ENCODE measurements around the gene DRAM1. TPM values are rescaled to one million over a fixed set of nuclear protein-coding genes. Genes with fewer than 3 reads are reported as not detected.
"Not testable (repeated sequence)": the region's sequence is repeated elsewhere in the genome, so short reads cannot be mapped to it uniquely, and the experiment has no call there.

The DRAM1 gene
- total RNA-seq, 1 experiment from 2014 or later, result 12.4 TPM

DNA sequence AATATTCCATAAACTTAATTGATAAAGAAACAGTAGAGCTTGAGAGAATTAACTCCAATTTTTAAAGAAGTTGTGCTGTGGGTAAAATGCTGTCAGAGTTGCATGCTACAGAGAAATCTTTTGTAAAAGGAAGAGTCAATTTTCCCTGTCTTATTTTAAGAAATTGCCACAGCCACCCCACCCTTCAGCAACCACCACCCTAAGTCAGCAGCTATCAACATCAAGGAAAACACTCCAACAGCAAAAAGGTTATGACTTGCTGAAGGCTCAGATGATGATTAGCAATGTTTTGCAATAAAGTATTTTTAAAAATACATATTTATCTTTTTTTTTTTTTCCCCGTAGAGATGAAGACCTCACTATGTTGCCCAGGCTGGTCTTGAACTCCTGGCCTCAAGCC lies 6.5 kb upstream of the DRAM1 start:
- no peaks in the 10 kb centered on the region for H3K9me3 ChIP-seq (replicated peaks)
- no peak overlapping the region for H3K4me3 ChIP-seq
- H3K36me3 ChIP-seq, result no peaks in the 10 kb centered on the region
- no peak overlapping the region for H3K27ac ChIP-seq
- H3K27me3 ChIP-seq (replicated peaks), result no peaks in the 10 kb centered on the region
- H3K4me1 ChIP-seq (replicated peaks), result peaks cover 8% of the 10 kb centered on the region
- no peak for DNase-seq (ENCODE audit: low read depth in 1 of 2, low spot score in 2 of 2)

DNA sequence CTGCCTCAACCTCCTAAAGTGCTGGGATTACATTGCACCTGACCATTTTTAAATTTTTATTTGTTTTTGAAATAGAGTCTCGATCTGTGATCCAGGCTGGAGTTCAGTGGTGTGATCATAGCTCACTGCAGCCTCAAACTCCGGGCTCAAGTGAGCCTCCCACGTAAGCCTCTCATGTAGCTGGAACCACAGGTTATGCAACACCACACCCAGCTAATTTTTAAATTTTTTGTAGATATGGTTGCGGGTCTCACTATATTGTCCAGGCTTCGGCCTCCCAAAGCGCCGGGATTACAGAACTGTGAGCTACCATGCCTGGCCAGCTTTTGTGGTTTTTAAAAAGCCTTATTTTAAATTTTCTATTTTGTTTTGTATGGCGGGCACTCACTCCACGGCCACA lies 2.2 kb upstream of the DRAM1 start:
- no peak for DNase-seq (ENCODE audit: low read depth in 1 of 2, low spot score in 2 of 2)
- H3K9me3 ChIP-seq (replicated peaks), result no peaks in the 10 kb centered on the region
- H3K4me1 ChIP-seq (replicated peaks), result peaks cover 21% of the 10 kb centered on the region
- no peak overlapping the region for H3K4me3 ChIP-seq
- peaks cover 9% of the 10 kb centered on the region for H3K36me3 ChIP-seq
- H3K27ac ChIP-seq, result peak overlapping the region; percentile 99
- no peaks in the 10 kb centered on the region for H3K27me3 ChIP-seq (replicated peaks)

DNA sequence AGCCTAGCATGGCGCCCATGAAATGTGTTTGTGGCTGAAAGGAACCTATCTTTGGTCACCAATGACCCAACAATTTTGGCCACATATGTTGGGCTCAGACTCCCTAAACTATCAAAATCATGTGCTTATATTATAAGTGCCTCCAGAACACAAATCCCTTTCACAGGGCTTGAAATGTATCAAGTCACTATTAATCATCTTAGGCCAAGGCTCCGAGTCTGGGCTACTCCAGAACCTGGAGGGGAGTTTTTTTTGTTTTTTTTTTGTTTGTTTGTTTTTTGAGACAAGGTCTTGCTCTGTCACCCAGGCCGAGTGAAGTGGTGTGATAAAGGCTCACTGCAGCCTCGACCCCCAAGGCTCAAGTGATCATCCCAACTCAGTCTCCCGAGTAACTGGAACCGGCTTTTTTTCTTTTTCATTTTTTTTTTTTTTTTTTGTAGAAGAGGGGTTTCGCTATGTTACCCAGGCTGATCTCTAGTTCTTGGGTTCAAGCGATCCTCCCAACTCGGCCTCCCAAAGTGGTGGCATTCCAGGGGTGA lies 989 bp upstream of the DRAM1 start:
- peaks cover 13% of the 10 kb centered on the region for H3K36me3 ChIP-seq
- DNase-seq (ENCODE audit: low read depth in 1 of 2, low spot score in 2 of 2), result peak in 1 of 2 experiments; percentile 53
- no peaks in the 10 kb centered on the region for H3K27me3 ChIP-seq (replicated peaks)
- peaks cover 21% of the 10 kb centered on the region for H3K4me1 ChIP-seq (replicated peaks)
- H3K27ac ChIP-seq, result peak overlapping the region; percentile 99
- peak overlapping the region; percentile 90 for H3K4me3 ChIP-seq
- no peaks in the 10 kb centered on the region for H3K9me3 ChIP-seq (replicated peaks)

DNA sequence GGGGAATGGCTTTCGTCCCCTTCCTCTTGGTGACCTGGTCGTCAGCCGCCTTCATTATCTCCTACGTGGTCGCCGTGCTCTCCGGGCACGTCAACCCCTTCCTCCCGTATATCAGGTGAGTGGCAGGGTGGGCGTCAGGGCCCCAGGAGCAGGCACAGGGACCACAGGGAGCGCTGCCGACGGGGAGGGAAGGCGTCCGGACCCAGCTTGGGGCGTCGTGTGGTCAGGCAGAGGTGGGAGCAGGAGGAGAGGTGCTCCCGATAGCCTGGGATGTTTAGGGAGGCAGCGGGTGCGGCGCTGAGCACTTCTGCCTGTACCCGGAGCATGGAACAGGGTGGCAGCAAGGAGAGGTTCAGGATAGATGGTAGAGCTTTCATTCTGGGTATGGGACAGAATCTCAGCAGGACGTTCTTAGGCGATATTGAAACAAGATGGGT lies 444 bp downstream of the DRAM1 start:
- Histone ChIP-seq H3K4me1 (replicated peaks) (peaks cover 21% of the 10 kb centered on the region), H3K4me3 (peak overlapping the region; percentile 90), H3K36me3 (peaks cover 13% of the 10 kb centered on the region), H3K9me3 (replicated peaks) (no peaks in the 10 kb centered on the region), H3K27me3 (replicated peaks) (no peaks in the 10 kb centered on the region), H3K27ac (peak overlapping the region; percentile 99)
- peak in 1 of 2 experiments; percentile 55 for DNase-seq (ENCODE audit: low read depth in 1 of 2, low spot score in 2 of 2)

DNA sequence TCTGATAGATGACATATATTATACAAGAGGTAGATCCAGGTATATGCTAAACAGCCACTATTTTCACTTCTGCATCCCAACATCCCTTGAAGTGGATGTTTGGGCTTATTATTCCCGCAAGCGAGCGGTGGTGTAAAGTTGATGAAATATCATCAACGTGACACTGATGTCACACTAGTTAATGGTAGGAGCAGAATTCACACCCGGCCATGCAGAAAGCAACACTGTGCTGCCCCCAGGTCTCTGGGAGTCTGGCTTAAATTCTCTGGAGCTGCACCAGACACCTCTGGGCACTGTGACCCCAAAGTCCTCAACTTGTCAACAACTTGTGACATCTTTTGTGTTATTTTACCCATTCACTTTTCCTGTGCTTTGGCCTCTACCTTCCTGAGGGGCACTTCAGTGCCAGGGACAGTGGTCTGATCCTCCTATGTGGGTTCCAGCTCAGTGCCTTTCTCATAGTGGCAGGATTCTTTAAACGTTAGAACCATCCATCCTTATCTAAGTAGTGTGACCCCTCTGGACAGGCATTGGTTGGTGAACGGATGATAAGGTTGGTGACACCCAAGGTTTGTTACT lies 952 bp downstream of the DRAM1 start:
- peak overlapping the region; percentile 99 for H3K27ac ChIP-seq
- DNase-seq (ENCODE audit: low read depth in 1 of 2, low spot score in 2 of 2), result no peak
- peaks cover 13% of the 10 kb centered on the region for H3K36me3 ChIP-seq
- H3K27me3 ChIP-seq (replicated peaks), result no peaks in the 10 kb centered on the region
- no peaks in the 10 kb centered on the region for H3K9me3 ChIP-seq (replicated peaks)
- H3K4me1 ChIP-seq (replicated peaks), result peaks cover 21% of the 10 kb centered on the region
- H3K4me3 ChIP-seq, result peak overlapping the region; percentile 90

DNA sequence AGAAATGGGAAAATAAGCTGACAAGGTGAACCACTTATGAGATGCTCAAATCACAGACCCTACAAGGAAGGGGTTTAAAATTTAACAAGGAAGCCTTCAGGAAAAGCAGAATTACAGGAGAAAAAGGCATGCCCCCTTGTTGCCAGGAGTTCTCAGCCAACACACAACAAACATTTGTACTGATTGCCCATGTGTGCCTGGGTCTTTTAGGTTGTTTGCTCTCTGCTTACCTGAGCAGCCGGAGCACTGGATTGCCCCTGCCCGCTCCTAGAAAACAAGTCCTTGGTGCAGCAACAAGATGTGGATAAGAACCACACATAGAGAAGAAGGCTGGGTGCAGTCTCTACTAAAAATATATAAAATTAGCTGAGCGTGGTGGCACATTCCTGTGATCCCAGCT lies 3.4 kb downstream of the DRAM1 start:
- peaks cover 15% of the 10 kb centered on the region for H3K4me1 ChIP-seq (replicated peaks)
- peaks cover 13% of the 10 kb centered on the region for H3K36me3 ChIP-seq
- DNase-seq (ENCODE audit: low read depth in 1 of 2, low spot score in 2 of 2), result no peak
- no peak overlapping the region for H3K4me3 ChIP-seq
- H3K9me3 ChIP-seq (replicated peaks), result no peaks in the 10 kb centered on the region
- H3K27me3 ChIP-seq (replicated peaks), result no peaks in the 10 kb centered on the region
- no peak overlapping the region for H3K27ac ChIP-seq

DNA sequence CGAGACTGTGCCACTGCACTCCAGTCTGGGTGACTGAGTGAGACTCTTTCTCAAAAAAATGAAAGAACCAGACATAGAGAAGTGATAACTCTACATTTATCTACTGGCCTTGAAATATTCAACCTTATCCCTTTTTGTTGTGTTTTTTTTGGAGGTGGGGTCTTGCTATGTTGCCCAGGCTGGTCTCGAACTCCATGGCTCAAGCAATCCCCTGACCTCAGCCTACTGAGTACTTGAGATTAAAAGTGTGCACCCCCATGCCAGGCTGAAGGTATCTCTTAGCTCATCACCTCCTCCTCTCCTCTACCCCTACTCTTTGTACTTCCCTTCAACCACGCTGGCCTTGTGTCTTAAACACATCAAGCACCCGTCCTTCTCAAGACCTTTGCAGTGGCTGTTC lies 3.8 kb downstream of the DRAM1 start:
- H3K4me1 ChIP-seq (replicated peaks), result peaks cover 10% of the 10 kb centered on the region
- H3K4me3 ChIP-seq, result no peak overlapping the region
- no peaks in the 10 kb centered on the region for H3K27me3 ChIP-seq (replicated peaks)
- peaks cover 13% of the 10 kb centered on the region for H3K36me3 ChIP-seq
- H3K9me3 ChIP-seq (replicated peaks), result no peaks in the 10 kb centered on the region
- no peak overlapping the region for H3K27ac ChIP-seq
- no peak for DNase-seq (ENCODE audit: low read depth in 1 of 2, low spot score in 2 of 2)

DNA sequence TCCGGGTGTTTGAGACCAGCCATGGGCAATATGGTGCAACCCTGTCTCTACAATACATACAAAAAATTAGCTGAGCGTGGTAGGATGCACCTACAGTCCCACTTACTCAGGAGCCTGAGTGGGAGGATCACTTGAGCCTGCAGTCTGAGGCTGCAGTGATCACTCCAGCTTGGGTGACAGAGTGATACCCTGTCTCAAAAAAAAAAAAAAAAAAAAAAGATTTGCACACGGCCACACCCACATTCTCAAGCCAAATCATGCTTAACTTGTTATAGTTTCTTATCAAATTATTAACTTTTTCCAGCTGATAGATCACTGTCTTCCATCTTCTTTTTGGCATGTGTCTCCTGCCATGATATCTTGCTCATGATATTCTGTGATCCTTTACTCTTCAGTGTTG lies 6.8 kb downstream of the DRAM1 start:
- no peaks in the 10 kb centered on the region for H3K27me3 ChIP-seq (replicated peaks)
- peaks cover 4% of the 10 kb centered on the region; the same call in 1 of the 2 replicates for H3K4me1 ChIP-seq (replicated peaks)
- no peak for DNase-seq (ENCODE audit: low read depth in 1 of 2, low spot score in 2 of 2)
- no peak overlapping the region for H3K4me3 ChIP-seq
- H3K9me3 ChIP-seq (replicated peaks), result no peaks in the 10 kb centered on the region
- H3K36me3 ChIP-seq, result peaks cover 6% of the 10 kb centered on the region
- no peak overlapping the region for H3K27ac ChIP-seq

DNA sequence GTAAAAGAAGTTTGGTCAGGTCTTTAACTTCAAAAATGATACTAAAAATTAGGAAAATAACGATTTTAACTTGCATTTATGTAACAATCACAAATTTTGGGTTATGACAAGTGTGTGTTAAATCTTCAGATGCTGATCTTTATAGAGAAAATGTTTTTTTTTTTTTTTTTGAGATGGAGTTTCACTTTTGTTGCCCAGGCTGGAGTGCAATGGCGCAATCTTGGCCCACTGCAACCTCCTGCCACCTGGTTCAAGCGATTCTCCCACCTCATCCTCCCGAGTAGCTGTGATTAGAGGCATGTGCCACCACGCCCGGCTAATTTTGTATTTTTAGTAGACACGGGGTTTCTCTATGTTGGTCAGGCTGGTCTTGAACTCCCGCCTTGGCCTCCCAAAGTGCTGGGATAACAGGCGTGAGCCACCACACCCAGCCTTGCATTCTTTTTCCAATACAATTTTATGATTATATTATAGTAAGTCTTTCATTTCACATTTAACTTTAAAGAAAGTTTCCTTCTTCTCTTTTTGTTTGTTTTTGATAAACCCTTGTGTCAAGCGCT lies 7.5 kb downstream of the DRAM1 start:
- H3K9me3 ChIP-seq (replicated peaks); H3K4me3 ChIP-seq; DNase-seq (ENCODE audit: low read depth in 1 of 2, low spot score in 2 of 2); H3K27ac ChIP-seq; H3K27me3 ChIP-seq (replicated peaks); H3K4me1 ChIP-seq (replicated peaks): not testable (repeated sequence)
- peaks cover 10% of the 10 kb centered on the region for H3K36me3 ChIP-seq

DNA sequence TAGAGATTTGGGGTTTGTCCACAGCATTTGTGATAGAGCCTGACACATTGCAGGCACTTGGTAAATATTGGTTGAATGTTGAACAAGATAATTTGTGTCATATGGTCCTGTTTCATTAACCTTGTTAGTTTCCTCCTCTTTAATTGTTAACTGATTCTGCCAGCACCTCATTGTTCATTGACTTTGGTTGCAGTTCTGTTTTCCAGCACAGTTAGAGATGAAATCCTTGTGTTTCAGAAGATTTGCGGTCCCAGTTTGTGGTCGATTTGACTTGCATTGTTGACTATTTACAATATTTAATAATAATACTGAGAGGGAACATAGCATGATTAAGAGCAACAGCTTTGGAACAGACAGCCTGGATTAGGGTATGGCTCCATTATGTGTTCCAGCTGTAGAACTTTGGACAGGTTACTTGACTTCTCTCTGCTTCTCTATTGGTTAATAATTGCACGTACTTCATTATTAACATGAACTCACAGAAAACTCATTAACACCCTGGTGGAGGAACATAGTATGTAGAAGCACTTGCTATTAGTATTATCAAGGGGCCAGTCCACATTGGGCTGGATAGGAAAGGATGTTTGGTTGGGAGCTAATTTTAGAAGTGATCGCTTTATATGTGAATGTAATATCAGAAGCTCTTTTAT lies 8.7 kb downstream of the DRAM1 start:
- no peak overlapping the region for H3K4me3 ChIP-seq
- no peak for DNase-seq (ENCODE audit: low read depth in 1 of 2, low spot score in 2 of 2)

DNA sequence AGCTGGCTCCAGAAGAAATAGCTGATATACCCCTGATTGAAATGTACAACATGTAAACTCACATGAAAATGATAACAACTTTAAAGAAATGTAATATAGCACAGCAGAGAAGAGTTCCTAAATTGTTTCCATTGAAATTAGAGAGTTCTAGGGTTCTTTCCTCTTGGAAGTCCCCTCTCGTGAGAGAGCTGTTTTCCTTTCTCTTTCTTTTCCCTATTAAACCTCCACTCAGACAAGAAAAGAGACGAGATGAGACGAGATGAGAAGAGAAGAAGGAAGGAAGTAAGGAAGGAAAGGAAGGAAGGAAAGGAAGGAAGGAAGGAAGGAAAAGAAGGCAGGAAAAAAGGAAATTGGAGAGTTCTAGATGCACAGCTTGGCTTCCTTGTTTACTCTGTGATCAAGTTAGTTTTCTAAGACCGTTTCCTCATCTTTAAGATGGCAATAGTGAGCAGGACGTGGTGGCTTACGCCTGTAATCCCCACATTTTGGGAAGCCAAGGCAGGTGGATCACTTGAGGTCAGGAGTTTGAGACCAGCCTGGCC lies 11.9 kb downstream of the DRAM1 start:
- Histone ChIP-seq H3K27me3 (replicated peaks) (no peaks in the 10 kb centered on the region), H3K36me3 (peaks cover 6% of the 10 kb centered on the region; the same call in 1 of the 2 replicates), H3K27ac (0 out of 2 replicates have a peak overlapping the region, but pooled peaks have one; percentile 18), H3K4me3 (no peak overlapping the region), H3K9me3 (replicated peaks) (no peaks in the 10 kb centered on the region), H3K4me1 (replicated peaks) (peaks cover 44% of the 10 kb centered on the region)
- DNase-seq (ENCODE audit: low read depth in 1 of 2, low spot score in 2 of 2), result no peak

More for the DNA sequence above, 8.7 kb downstream of the DRAM1 start:
- Histone ChIP-seq H3K4me1 (replicated peaks) (peaks cover 18% of the 10 kb centered on the region), H3K36me3 (peaks cover 6% of the 10 kb centered on the region; the same call in 1 of the 2 replicates), H3K9me3 (replicated peaks) (no peaks in the 10 kb centered on the region), H3K27me3 (replicated peaks) (no peaks in the 10 kb centered on the region), H3K27ac (no peak overlapping the region)

DNA sequence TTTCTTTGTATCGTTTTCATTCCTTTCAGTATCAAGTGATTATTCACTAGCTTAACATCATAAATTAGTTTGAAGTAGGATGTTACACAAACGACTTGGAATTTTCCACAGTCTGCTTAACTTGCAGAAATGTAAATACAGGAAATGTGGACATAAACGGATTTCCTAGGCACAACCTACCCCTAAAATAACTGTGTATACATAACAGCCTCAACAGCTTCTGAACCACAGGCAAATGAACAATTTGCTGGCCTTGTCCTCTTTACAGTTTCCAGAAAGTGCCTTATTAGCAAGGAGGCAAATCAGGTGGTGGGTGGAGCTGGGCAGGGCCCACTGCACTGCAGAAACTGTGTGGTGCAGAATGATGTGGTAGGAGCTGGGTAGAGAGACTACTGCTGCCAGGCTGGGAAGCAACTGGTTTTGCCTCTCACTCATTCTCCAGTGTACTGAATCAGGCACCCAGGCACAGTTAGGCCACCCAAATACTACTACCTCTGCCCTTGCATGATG lies 14.1 kb downstream of the DRAM1 start:
- 0 out of 2 replicates have a peak, but pooled peaks cover 6% of the 10 kb centered on the region for H3K36me3 ChIP-seq
- H3K27ac ChIP-seq, result peak overlapping the region; percentile 81
- no peak overlapping the region for H3K4me3 ChIP-seq
- peak; percentile 58 to 80 for DNase-seq (ENCODE audit: low read depth in 1 of 2, low spot score in 2 of 2)
- H3K4me1 ChIP-seq (replicated peaks), result peaks cover 50% of the 10 kb centered on the region
- no peaks in the 10 kb centered on the region for H3K27me3 ChIP-seq (replicated peaks)
- no peaks in the 10 kb centered on the region for H3K9me3 ChIP-seq (replicated peaks)

DNA sequence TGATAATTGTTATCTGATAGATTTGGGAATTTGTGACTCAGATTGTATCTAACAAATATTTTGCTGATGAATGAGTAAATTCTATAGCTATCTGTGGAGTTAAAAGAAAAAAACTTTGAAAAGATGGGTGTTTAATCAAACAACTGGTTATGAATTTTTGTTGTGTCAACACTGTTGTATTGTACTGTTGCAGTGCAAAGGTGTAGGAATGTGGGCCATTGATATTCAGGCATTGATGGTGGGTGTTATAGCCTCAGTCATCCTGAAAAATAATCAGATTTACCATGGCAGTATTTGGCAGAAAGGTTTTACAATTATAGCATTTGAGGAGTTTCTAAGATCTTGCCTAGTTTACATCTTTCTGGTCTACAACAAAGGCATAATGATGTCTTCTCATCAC lies 15.4 kb downstream of the DRAM1 start:
- Histone ChIP-seq H3K9me3 (replicated peaks) (no peaks in the 10 kb centered on the region), H3K27me3 (replicated peaks) (no peaks in the 10 kb centered on the region), H3K4me3 (no peak overlapping the region), H3K36me3 (0 out of 2 replicates have a peak, but pooled peaks cover 6% of the 10 kb centered on the region), H3K27ac (no peak overlapping the region), H3K4me1 (replicated peaks) (peaks cover 50% of the 10 kb centered on the region)
- no peak for DNase-seq (ENCODE audit: low read depth in 1 of 2, low spot score in 2 of 2)

DNA sequence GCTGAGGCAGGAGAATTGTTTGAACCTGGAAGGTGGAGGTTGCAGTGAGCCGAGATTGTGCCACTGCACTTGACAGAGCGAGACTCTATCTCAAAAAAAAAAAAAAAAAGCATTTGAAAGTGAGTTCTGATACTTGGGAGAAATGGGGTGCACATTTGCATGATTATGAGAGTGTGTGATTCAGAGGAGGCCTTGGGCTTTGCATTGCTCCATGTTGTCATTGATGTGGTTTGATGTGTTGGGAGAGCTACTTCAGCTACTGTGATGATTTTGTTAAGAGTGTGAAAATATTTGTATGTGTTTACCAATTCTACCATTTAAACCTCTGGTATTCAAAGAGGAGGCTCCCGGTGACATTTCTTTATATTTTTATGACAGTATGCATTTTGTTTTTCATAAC lies 24.4 kb downstream of the DRAM1 start:
- no peak overlapping the region for H3K4me3 ChIP-seq
- no peaks in the 10 kb centered on the region for H3K27me3 ChIP-seq (replicated peaks)
- H3K9me3 ChIP-seq (replicated peaks), result no peaks in the 10 kb centered on the region
- no peak overlapping the region for H3K27ac ChIP-seq
- H3K36me3 ChIP-seq, result peaks cover 26% of the 10 kb centered on the region
- H3K4me1 ChIP-seq (replicated peaks), result no peaks in the 10 kb centered on the region
- DNase-seq (ENCODE audit: low read depth in 1 of 2, low spot score in 2 of 2), result no peak

Data from SJSA1 (cell line).